Measurements from ENCODE around the gene RNF181.
"Not testable (repeated sequence)": the region's sequence is repeated elsewhere in the genome, so short reads cannot be mapped to it uniquely, and the experiment has no call there.

- TF ChIP-seq, protein P1, sequence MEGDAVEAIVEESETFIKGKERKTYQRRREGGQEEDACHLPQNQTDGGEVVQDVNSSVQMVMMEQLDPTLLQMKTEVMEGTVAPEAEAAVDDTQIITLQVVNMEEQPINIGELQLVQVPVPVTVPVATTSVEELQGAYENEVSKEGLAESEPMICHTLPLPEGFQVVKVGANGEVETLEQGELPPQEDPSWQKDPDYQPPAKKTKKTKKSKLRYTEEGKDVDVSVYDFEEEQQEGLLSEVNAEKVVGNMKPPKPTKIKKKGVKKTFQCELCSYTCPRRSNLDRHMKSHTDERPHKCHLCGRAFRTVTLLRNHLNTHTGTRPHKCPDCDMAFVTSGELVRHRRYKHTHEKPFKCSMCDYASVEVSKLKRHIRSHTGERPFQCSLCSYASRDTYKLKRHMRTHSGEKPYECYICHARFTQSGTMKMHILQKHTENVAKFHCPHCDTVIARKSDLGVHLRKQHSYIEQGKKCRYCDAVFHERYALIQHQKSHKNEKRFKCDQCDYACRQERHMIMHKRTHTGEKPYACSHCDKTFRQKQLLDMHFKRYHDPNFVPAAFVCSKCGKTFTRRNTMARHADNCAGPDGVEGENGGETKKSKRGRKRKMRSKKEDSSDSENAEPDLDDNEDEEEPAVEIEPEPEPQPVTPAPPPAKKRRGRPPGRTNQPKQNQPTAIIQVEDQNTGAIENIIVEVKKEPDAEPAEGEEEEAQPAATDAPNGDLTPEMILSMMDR (IDR thresholded peaks at IDR 0.05; ENCODE audit: low read length), result not testable (repeated sequence)
- not testable (repeated sequence) for TF ChIP-seq EZH2 (optimal IDR thresholded peaks at IDR 0.05; ENCODE audit: low read depth, low read length); EZH2phosphoT487 (IDR thresholded peaks at IDR 0.05; ENCODE audit: low read length)
These were observed 22.2 kb downstream of the RNF181 start for GRCh38 chr2:85617723-85618122.

Data from MM.1S (cell line).